Measurements from ENCODE around the gene TGFBR3. TPM values are rescaled to one million over a fixed set of nuclear protein-coding genes. Genes with fewer than 3 reads are reported as not detected.

Gene TGFBR3
- total RNA-seq, 1 experiment from 2014 or later, result 4.2 TPM

- ChIA-PET CTCF (interaction anchor here (0.7 to 1.4 kb wide), 3 partner anchors 26 to 82 kb away, joined by 4 to 5 read pairs (median 4); no protein-coding TSS in a partner anchor), POLR2A (no interaction called here)
- H3K4me1 Mint-ChIP-seq, result peaks cover 17% of the 10 kb centered on the region
- no peak overlapping the region for H3K4me3 Mint-ChIP-seq
- TF ChIP-seq ATF3 (CRISPR knock-in tag; conservative IDR thresholded peaks at IDR 0.05), result no peak
- TF ChIP-seq ZNF317 (CRISPR knock-in tag; IDR thresholded peaks at IDR 0.05; ENCODE audit: borderline replicate concordance, low read depth), result no peak
- no peak for TF ChIP-seq MAX (CRISPR knock-in tag; IDR thresholded peaks at IDR 0.05)
- TF ChIP-seq NR2C2 (CRISPR knock-in tag; IDR thresholded peaks at IDR 0.05), result no peak
- TF ChIP-seq TEAD1 (CRISPR knock-in tag; IDR thresholded peaks at IDR 0.05), result no peak
- no peak for TF ChIP-seq AR (CRISPR knock-in tag; IDR thresholded peaks at IDR 0.05)
- no peak for TF ChIP-seq CREM (CRISPR knock-in tag; IDR thresholded peaks at IDR 0.05)
- no peak for TF ChIP-seq ZNF671 (CRISPR knock-in tag; IDR thresholded peaks at IDR 0.05)
- no peak for TF ChIP-seq HMGXB4 (CRISPR knock-in tag; IDR thresholded peaks at IDR 0.05)
- no peak for TF ChIP-seq ZNF138 (CRISPR knock-in tag; conservative IDR thresholded peaks at IDR 0.05)
- TF ChIP-seq CREB1 (CRISPR knock-in tag; IDR thresholded peaks at IDR 0.05), result no peak
- TF ChIP-seq USF1 (CRISPR knock-in tag; IDR thresholded peaks at IDR 0.05), result no peak
- TF ChIP-seq ZNF263 (CRISPR knock-in tag; IDR thresholded peaks at IDR 0.05; ENCODE audit: low read depth), result no peak
- no peak for TF ChIP-seq ZNF121 (CRISPR knock-in tag; IDR thresholded peaks at IDR 0.05)
- TF ChIP-seq IRF1 (CRISPR knock-in tag; IDR thresholded peaks at IDR 0.05), result no peak
- TF ChIP-seq NFE2L1 (CRISPR knock-in tag; IDR thresholded peaks at IDR 0.05), result no peak
- no peak for TF ChIP-seq IRF2 (CRISPR knock-in tag; IDR thresholded peaks at IDR 0.05; ENCODE audit: borderline replicate concordance, low read depth)
- no peak for TF ChIP-seq RELA (CRISPR knock-in tag; IDR thresholded peaks at IDR 0.05; ENCODE audit: borderline replicate concordance)
- TF ChIP-seq AFF4 (CRISPR knock-in tag; IDR thresholded peaks at IDR 0.05; ENCODE audit: borderline replicate concordance), result no peak
- no peak for TF ChIP-seq ZNF219 (CRISPR knock-in tag; IDR thresholded peaks at IDR 0.05; ENCODE audit: borderline replicate concordance)
- no peak for DNase-seq (ENCODE audit: low spot score)
- peak overlapping the region; percentile 56; the same call in 1 of the 2 replicates for H3K27ac Mint-ChIP-seq
- peaks cover 13% of the 10 kb centered on the region for H3K9me3 Mint-ChIP-seq
- ATAC-seq, result no peak
- peaks cover 4% of the 10 kb centered on the region; the same call in 1 of the 2 replicates for H3K36me3 Mint-ChIP-seq
- H3K27me3 Mint-ChIP-seq (ENCODE audit: low read depth), result no peaks in the 10 kb centered on the region
These were observed 149.7 kb downstream of the TGFBR3 start for GRCh38 chr1:91736146-91736714.
